ENCODE data around the gene GOLGA3. TPM values are rescaled to one million over a fixed set of nuclear protein-coding genes. Genes with fewer than 3 reads are reported as not detected.

GOLGA3 gene
- total RNA-seq, 1 donor from 2014 or later = 33.0 TPM

DNA sequence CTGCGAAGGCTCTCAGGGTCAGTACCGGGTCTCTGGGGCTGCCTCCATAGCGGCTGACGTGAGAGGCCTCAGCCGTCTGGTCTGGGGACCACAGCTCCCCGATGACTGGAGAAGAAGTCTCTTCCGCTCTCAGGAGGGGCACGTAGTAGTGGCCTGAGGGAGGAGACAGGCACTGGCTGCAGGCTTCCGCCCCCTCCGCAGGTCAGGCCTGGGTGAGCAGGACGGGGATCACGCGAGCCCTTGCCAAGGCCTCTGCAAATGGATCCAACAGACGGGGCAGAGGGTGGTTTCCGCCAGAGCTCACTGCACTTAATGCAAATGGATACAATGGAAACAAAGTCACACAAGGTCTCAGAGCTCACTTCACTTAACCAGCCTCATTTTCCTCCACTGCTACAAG lies 91.8 kb downstream of the GOLGA3 start:
- peaks cover 33% of the 10 kb centered on the region for H3K4me1 ChIP-seq
- TF ChIP-seq, protein P1, sequence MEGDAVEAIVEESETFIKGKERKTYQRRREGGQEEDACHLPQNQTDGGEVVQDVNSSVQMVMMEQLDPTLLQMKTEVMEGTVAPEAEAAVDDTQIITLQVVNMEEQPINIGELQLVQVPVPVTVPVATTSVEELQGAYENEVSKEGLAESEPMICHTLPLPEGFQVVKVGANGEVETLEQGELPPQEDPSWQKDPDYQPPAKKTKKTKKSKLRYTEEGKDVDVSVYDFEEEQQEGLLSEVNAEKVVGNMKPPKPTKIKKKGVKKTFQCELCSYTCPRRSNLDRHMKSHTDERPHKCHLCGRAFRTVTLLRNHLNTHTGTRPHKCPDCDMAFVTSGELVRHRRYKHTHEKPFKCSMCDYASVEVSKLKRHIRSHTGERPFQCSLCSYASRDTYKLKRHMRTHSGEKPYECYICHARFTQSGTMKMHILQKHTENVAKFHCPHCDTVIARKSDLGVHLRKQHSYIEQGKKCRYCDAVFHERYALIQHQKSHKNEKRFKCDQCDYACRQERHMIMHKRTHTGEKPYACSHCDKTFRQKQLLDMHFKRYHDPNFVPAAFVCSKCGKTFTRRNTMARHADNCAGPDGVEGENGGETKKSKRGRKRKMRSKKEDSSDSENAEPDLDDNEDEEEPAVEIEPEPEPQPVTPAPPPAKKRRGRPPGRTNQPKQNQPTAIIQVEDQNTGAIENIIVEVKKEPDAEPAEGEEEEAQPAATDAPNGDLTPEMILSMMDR (IDR thresholded peaks at IDR 0.05; ENCODE audit: borderline replicate concordance) = no peak
- H3K9me3 ChIP-seq (replicated peaks) = no peaks in the 10 kb centered on the region
- intact Hi-C loops (cut with micrococcal nuclease) = no loop called here
- no peak for DNase-seq
- peak overlapping the region; percentile 40 for H3K27ac ChIP-seq (replicated peaks)
- no peaks in the 10 kb centered on the region for H3K27me3 ChIP-seq (ENCODE audit: low read depth)
- H3K36me3 ChIP-seq = peaks cover 87% of the 10 kb centered on the region
- H3K4me3 ChIP-seq = no peak overlapping the region

DNA sequence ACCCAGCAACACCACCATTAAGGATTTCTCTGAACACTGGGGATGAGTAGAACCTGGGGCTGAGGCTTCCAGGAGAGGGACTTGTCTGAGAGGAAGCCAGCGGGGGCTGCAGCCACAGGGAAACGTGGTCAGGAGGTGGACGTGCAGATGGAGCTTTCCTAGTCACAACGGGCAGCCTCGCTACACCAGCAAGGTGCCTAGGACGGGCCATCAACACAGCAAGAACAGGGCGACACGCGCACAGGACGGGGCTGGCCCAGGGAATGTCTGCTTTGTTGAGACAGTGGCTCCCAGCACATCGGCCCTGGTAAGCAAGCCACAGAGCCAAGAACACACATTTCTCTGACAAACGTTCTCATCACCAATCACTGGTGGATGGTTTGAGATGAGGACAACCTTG lies 92.3 kb downstream of the GOLGA3 start:
- TF ChIP-seq, protein P1 (IDR thresholded peaks at IDR 0.05; ENCODE audit: borderline replicate concordance) = no peak
- Histone ChIP-seq H3K9me3 (replicated peaks) (no peaks in the 10 kb centered on the region), H3K4me1 (peaks cover 29% of the 10 kb centered on the region), H3K27me3 (ENCODE audit: low read depth) (no peaks in the 10 kb centered on the region), H3K27ac (replicated peaks) (peak overlapping the region; percentile 40), H3K36me3 (peaks cover 87% of the 10 kb centered on the region), H3K4me3 (no peak overlapping the region)
- intact Hi-C loops (cut with micrococcal nuclease) = no loop called here
- DNase-seq = no peak

GRCh38 chr12:132735496-132735895 lies 93.2 kb downstream of the GOLGA3 start:
- Histone ChIP-seq H3K4me1 (peaks cover 20% of the 10 kb centered on the region), H3K4me3 (no peak overlapping the region), H3K27ac (replicated peaks) (no peak overlapping the region), H3K9me3 (replicated peaks) (no peaks in the 10 kb centered on the region), H3K36me3 (peaks cover 87% of the 10 kb centered on the region), H3K27me3 (ENCODE audit: low read depth) (no peaks in the 10 kb centered on the region)
- TF ChIP-seq, protein P1 (IDR thresholded peaks at IDR 0.05; ENCODE audit: borderline replicate concordance) = no peak
- DNase-seq = no peak
- intact Hi-C loops (cut with micrococcal nuclease) = no loop called here

DNA sequence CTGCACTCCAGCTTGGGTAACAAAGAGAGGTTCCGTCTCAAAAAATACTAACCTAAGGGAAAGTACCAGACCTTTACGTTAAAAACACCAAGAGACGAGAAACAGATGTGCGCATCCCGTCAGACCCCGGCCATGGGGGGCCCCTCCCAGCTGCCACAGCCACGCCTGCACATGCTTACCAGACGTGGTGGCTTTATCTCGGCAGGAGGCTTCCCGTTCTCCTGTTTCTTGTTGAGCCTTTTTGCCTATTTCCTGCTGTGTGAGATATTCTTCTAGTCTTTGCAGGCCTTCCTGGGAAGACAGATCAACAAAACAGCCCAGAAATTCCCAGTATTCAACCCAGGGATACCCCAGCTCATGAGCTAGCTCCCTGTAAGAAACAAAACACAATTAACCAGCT lies 94.5 kb downstream of the GOLGA3 start:
- no peak overlapping the region for H3K4me3 ChIP-seq
- intact Hi-C loops (cut with micrococcal nuclease) = no loop called here
- H3K4me1 ChIP-seq = peaks cover 7% of the 10 kb centered on the region
- H3K27me3 ChIP-seq (ENCODE audit: low read depth) = no peaks in the 10 kb centered on the region
- peaks cover 84% of the 10 kb centered on the region for H3K36me3 ChIP-seq
- TF ChIP-seq, protein P1 (IDR thresholded peaks at IDR 0.05; ENCODE audit: borderline replicate concordance) = no peak
- H3K27ac ChIP-seq (replicated peaks) = no peak overlapping the region
- no peaks in the 10 kb centered on the region for H3K9me3 ChIP-seq (replicated peaks)
- DNase-seq = no peak

- TF ChIP-seq, protein P1 (IDR thresholded peaks at IDR 0.05; ENCODE audit: borderline replicate concordance) = no peak
- H3K4me1 ChIP-seq = no peaks in the 10 kb centered on the region
- intact Hi-C loops (cut with micrococcal nuclease) = no loop called here
- no peak for DNase-seq
- H3K36me3 ChIP-seq = peaks cover 86% of the 10 kb centered on the region
- no peaks in the 10 kb centered on the region for H3K9me3 ChIP-seq (replicated peaks)
- no peaks in the 10 kb centered on the region for H3K27me3 ChIP-seq (ENCODE audit: low read depth)
- no peak overlapping the region for H3K4me3 ChIP-seq
- no peak overlapping the region for H3K27ac ChIP-seq (replicated peaks)
Measured at GRCh38 chr12:132731574-132731973, 97.1 kb downstream of the GOLGA3 start.

DNA sequence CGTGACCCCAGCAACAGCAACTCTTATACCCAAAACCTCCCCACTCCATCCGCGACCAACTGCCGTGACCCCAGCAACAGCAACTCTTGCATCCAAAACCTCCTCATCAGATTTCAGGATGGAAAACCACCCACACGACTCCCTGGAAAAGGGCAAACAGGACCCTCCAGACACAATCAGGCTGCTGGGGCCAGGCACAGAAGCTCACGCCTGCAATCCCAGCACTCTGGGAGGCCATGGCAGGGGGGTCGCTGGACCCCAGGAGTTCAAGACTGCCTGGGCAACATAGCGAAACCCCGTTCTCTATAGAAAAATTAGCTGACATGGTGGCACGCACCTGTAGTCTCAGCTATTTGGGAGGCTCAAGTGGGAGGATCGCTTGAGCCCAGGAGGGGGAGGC lies 98.3 kb downstream of the GOLGA3 start:
- TF ChIP-seq, protein P1 (IDR thresholded peaks at IDR 0.05; ENCODE audit: borderline replicate concordance) = no peak
- H3K27me3 ChIP-seq (ENCODE audit: low read depth) = no peaks in the 10 kb centered on the region
- no peaks in the 10 kb centered on the region for H3K9me3 ChIP-seq (replicated peaks)
- no peak overlapping the region for H3K4me3 ChIP-seq
- no peak for DNase-seq
- H3K27ac ChIP-seq (replicated peaks) = no peak overlapping the region
- peaks cover 87% of the 10 kb centered on the region for H3K36me3 ChIP-seq
- no peaks in the 10 kb centered on the region for H3K4me1 ChIP-seq
- intact Hi-C loops (cut with micrococcal nuclease) = no loop called here
